C4-2B (cell line): ENCODE measurements around the gene UBALD1.

Experiments used
- ZFX ChIP-seq: fragments of 450-650 bp; IDR thresholded peaks from 2 replicates; pipeline ENCODE4 v1.6.1; 2017
- TF ChIP-seq, protein P1 (sequence below): fragments of 450-650 bp; conservative IDR thresholded peaks from 2 replicates; pipeline ENCODE4 v1.5.1; 2017; ENCODE audit warnings: mild to moderate bottlenecking

DNA sequence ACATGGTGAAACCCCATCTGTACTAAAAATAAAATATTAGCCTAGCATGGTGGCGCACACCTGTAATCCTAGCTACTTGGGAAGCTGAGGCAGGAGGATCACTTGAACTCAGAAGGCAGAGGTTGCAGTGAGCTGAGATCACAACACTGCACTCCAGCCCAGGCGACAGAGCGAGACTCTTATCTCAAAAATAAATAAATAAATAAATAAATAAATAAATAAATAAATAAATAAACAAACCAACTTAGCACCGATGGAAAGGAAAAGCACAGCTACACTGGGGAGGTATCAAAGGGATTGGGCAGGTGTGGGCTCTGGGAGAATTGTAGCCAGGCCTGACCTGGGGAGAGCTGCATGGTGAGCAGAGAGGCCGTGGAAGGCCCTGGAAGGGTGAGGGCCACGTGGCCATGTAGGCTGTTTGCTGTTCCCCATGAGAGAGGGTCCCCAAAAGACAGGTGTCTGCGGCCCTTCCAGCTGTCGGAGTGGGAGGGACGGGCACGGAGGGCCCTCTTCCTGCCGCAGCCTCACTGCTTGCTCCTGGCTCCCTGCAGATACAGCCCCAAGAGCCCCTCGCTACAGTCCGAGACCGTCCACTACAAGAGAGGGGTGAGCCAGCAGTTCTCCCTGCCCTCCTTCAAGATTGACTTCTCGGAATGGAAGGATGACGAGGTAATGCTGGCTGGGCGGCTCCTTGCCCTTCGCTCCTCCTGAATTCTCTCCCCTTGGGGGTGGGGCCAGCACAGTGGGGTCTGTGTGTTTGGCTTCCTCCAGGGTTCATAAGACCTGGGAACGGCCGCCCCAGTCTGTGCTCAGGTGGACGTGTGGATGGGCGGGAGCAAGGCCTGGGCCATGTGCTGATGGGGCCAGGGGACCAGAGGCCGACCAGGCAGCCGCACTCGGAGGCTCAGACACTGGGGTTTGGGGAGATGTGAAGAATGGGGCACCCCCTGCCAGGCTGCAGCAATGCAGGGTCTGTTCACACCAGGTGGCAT is 42.3 kb upstream of the UBALD1 start:
- TF ChIP-seq, protein P1, sequence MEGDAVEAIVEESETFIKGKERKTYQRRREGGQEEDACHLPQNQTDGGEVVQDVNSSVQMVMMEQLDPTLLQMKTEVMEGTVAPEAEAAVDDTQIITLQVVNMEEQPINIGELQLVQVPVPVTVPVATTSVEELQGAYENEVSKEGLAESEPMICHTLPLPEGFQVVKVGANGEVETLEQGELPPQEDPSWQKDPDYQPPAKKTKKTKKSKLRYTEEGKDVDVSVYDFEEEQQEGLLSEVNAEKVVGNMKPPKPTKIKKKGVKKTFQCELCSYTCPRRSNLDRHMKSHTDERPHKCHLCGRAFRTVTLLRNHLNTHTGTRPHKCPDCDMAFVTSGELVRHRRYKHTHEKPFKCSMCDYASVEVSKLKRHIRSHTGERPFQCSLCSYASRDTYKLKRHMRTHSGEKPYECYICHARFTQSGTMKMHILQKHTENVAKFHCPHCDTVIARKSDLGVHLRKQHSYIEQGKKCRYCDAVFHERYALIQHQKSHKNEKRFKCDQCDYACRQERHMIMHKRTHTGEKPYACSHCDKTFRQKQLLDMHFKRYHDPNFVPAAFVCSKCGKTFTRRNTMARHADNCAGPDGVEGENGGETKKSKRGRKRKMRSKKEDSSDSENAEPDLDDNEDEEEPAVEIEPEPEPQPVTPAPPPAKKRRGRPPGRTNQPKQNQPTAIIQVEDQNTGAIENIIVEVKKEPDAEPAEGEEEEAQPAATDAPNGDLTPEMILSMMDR, result no peak
- no peak for TF ChIP-seq ZFX
